ENCODE data around the gene SUMO3.
"Not testable (repeated sequence)": the region's sequence is repeated elsewhere in the genome, so short reads cannot be mapped to it uniquely, and the experiment has no call there.

DNA sequence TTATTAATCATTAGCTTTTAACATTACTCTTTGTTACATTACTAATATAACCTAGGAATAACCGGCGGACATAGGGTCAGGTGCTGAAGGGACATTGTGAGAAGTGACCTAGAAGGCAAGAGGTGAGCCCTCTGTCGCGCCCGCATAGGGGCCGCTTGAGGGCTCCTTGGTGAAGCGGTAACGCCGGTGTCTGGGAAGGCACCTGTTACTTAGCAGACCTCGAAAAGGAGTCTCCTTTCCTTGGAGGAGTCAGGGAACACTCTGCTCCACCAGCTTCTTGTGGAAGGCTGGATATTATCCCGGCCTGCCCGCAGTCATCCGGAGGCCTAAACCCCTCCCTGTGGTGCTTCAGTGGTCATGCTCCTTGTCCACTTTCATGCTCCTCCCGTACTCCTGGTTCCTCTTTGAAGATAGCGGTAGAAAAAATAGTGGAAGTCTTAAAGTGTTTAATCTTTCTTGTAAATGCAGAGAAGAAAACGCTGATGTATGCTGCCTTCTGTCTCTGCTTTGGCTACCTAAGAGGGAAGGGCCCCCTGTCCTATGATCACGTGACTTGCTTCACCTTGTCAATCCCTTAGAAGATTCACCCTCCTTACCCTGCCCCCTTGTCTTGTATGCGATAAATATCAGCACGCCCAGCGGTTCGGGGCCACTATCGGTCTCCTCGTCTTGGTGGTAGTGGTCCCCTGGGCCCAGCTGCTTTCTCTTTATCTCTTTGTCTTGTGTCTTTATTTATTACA is 14.8 kb upstream of the SUMO3 start:
- TF ChIP-seq, protein P1, sequence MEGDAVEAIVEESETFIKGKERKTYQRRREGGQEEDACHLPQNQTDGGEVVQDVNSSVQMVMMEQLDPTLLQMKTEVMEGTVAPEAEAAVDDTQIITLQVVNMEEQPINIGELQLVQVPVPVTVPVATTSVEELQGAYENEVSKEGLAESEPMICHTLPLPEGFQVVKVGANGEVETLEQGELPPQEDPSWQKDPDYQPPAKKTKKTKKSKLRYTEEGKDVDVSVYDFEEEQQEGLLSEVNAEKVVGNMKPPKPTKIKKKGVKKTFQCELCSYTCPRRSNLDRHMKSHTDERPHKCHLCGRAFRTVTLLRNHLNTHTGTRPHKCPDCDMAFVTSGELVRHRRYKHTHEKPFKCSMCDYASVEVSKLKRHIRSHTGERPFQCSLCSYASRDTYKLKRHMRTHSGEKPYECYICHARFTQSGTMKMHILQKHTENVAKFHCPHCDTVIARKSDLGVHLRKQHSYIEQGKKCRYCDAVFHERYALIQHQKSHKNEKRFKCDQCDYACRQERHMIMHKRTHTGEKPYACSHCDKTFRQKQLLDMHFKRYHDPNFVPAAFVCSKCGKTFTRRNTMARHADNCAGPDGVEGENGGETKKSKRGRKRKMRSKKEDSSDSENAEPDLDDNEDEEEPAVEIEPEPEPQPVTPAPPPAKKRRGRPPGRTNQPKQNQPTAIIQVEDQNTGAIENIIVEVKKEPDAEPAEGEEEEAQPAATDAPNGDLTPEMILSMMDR (IDR thresholded peaks at IDR 0.05) = not testable (repeated sequence)
- TF ChIP-seq POLR2A (IDR thresholded peaks at IDR 0.05) = not testable (repeated sequence)
